K562 (cell line): ENCODE measurements around the gene ERVW-1. TPM values are rescaled to one million over a fixed set of nuclear protein-coding genes. Genes with fewer than 3 reads are reported as not detected.

Source experiments
- CREB1 ChIP-seq, 2 experiments: sonication (generic) in 1 of 2; formaldehyde crosslinking in 1 of 2; IDR thresholded peaks; 2 replicates each; pipeline versions ENCODE4 v1.6.1 to v1.8.0; 2012 to 2022; ENCODE audit warnings: inconsistent platforms in 1 of 2, mild to moderate bottlenecking in 1 of 2, missing genetic modification reagents in 1 of 2, moderate library complexity in 1 of 2
- CSDE1 ChIP-seq, 2 experiments: fragments of 450-650 bp; IDR thresholded peaks; 2 replicates each; pipeline ENCODE4 v1.6.1; 2016; ENCODE audit warnings: mild to moderate bottlenecking in 1 of 2
- FOXJ3 ChIP-seq: sonication (generic); formaldehyde crosslinking; IDR thresholded peaks from 2 replicates; pipeline ENCODE4 v1.4.0; 2020; ENCODE audit warnings: mild to moderate bottlenecking, missing genetic modification reagents
- GMEB1 ChIP-seq: fragments of 250-450 bp; sonication (Bioruptor Pico); IDR thresholded peaks from 2 replicates; pipeline ENCODE4 v1.4.0; 2020; ENCODE audit warnings: mild to moderate bottlenecking
- KDM1A ChIP-seq, 2 experiments: fragments of 450-650 bp; IDR thresholded peaks; 2 replicates each; pipeline ENCODE4 v1.6.1; 2016; ENCODE audit warnings: mild to moderate bottlenecking in 2 of 2
- MGA ChIP-seq: fragments of 450-650 bp; IDR thresholded peaks from 2 replicates; pipeline ENCODE4 v1.6.1; 2016; ENCODE audit warnings: mild to moderate bottlenecking, moderate library complexity
- NFIC ChIP-seq: fragments of 450-650 bp; IDR thresholded peaks from 2 replicates; pipeline ENCODE4 v1.6.1; 2017; ENCODE audit warnings: mild to moderate bottlenecking, inconsistent platforms
- PHB2 ChIP-seq: fragments of 450-650 bp; IDR thresholded peaks from 2 replicates; pipeline ENCODE4 v1.6.1; 2017; ENCODE audit warnings: low read depth
- THAP12 ChIP-seq: fragments of 250-450 bp; sonication (Bioruptor Pico); IDR thresholded peaks from 2 replicates; pipeline ENCODE4 v1.9.0; 2021; ENCODE audit warnings: mild to moderate bottlenecking, inconsistent platforms
- ZNF316 ChIP-seq: fragments of 450-650 bp; IDR thresholded peaks from 2 replicates; pipeline ENCODE4 v1.6.1; 2016
- ZNF408 ChIP-seq: fragments of 250-450 bp; sonication (Bioruptor Pico); IDR thresholded peaks from 2 replicates; pipeline ENCODE4 v1.4.0; 2020; ENCODE audit warnings: low read depth, mild to moderate bottlenecking, moderate library complexity
- ZNF785 ChIP-seq: fragments of 250-450 bp; sonication (Bioruptor Pico); IDR thresholded peaks from 2 replicates; pipeline ENCODE4 v1.4.0; 2020; ENCODE audit warnings: mild to moderate bottlenecking
- polyA plus RNA-seq, 8 experiments: library from polyadenylated mRNA; depleted of rRNA in 4 of 8; stranded (reverse) in 5 of 8; unstranded in 3 of 8; fragments of >200 nt; fragmentation: Nextera tagmentation in 2 of 8; fragmentation: Illumina TruSeq in 1 of 8; extraction: Ambion mirVana in 2 of 8; extraction: Trizol in 1 of 8; gene quantifications; 2 replicates each; pipeline versions ENCODE4 v1.2.1 to v1.2.3, GENCODE V29; 2011 to 2014; ENCODE audit warnings: inconsistent platforms in 1 of 8, missing spikeins in 1 of 8
- total RNA-seq, 7 experiments: library from RNA; depleted of rRNA in 6 of 7; stranded (reverse); fragments of >200 nt in 6 of 7; fragmentation: Illumina TruSeq in 2 of 7; extraction: Trizol in 2 of 7; gene quantifications; 2 replicates each; pipeline versions ENCODE4 v1.2.1 to v1.2.3, GENCODE V29; 2011 to 2021; ENCODE audit warnings: low replicate concordance in 1 of 7

ERVW-1 gene
- total and polyA plus RNA-seq, 9 of the 15 experiments (the other 6 are each of a cell fraction or from before 2014, with no cell fraction given), result not detected

- TF ChIP-seq MGA (no peak), FOXJ3 (CRISPR knock-in tag) (no peak), KDM1A (IDR thresholded peaks at IDR 0.05) (no peak), CREB1 (IDR thresholded peaks at IDR 0.05) (peak; percentile 44), CREB1 (CRISPR knock-in tag; IDR thresholded peaks at IDR 0.05) (peak; percentile 47; the same call in 1 of the 2 replicates), ZNF316 (no peak), ZNF408 (CRISPR knock-in tag) (no peak), CSDE1 (IDR thresholded peaks at IDR 0.05) (no peak), NFIC (peak; percentile 50), ZNF785 (CRISPR knock-in tag) (no peak), THAP12 (CRISPR knock-in tag) (peak; percentile 88; the same call in 1 of the 2 replicates), PHB2 (no peak), GMEB1 (no peak)
Observed at GRCh38 chr7:92447345-92448204, 30.2 kb downstream of the ERVW-1 start, which contains the start of gene GATAD1 (continued).
